B cell (primary cell): ENCODE results near the gene ABCB1.

Source experiments
- CTCF ChIP-seq: fragments of 200-600 bp; IDR thresholded peaks from one replicate; pipeline ENCODE4 v1.8.0; 2022; ENCODE audit warnings: antibody characterized with exemption, mild to moderate bottlenecking
- EZH2 ChIP-seq: IDR thresholded peaks from 2 replicates; pipeline ENCODE4 v1.6.1; 2012; ENCODE audit warnings: borderline replicate concordance, low read depth, mild to moderate bottlenecking, moderate library complexity, low read length; ENCODE audit not compliant: insufficient read depth, poor library complexity, severe bottlenecking

GRCh38 chr7:87615197-87615596 lies 14.5 kb upstream of the ABCB1 start:
- TF ChIP-seq CTCF (no peak), EZH2 (no peak)
